CD4-positive, alpha-beta T cell treated with Interleukin-2 at 100 ng/mL for 4 hours (primary cell): ENCODE results near the gene DNHD1.

Experiments
- DNase-seq: peaks from one replicate; pipeline ENCODE4 v3.0.0-alpha.2; 2020; ENCODE audit warnings: low spot score

Gene DNHD1

DNA sequence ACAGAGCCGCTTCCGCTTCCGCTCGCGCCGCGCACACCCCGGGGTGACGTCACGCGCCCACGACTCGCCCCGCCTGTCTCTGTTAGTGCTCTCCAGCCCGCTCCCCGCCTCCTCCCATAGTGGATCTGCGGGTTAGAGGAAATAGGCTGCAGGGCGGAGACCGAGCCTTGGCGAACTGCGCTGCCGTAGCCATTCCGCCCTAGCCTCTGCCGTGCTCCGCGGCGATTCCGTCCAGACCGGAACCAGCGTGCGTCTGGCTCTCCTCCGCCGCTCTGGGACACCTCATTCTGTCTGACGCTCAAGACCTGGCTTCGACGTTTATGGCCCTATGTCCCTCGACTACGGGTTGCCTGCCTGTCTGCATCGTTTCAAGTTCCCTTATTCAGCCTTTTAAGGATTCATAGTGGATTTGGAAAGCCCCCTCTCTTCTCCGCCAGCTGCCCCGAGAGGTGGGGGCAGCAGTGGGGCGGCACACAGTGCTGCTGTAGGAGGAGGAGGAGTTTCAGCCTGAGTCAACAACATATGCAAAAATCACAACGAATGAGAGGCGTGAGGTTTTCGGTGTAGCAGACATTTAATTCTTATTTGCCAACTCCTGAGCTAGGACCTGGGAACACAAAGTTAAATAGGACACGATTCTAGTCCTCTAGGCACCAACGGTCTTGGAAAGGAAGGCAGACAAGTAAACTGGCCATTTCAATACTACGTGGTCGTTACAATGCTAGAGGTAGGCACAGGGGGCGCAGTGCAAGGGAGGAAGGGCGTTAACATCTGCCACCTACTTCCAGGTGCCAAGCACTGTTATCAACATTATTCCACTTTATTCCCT, 115.3 kb downstream of the DNHD1 start, which contains the start of gene TAF10:
Gene TAF10, minus strand, starts transcription at position 4 of the 829 bp plus-strand sequence. CDS start 27 bp downstream, outside the sequence.
- DNase-seq: peak; percentile 95

GRCh38 chr11:6613496-6613895, 116.4 kb downstream of the DNHD1 start:
- no peak for DNase-seq

- DNase-seq: no peak
Observed at GRCh38 chr11:6614446-6614845, 117.4 kb downstream of the DNHD1 start.

GRCh38 chr11:6615046-6615445, 118.0 kb downstream of the DNHD1 start:
- no peak for DNase-seq

- DNase-seq: no peak
Observed at GRCh38 chr11:6615882-6616585, 119.0 kb downstream of the DNHD1 start.

- no peak for DNase-seq
Observed at GRCh38 chr11:6616596-6617250, 119.6 kb downstream of the DNHD1 start.

- DNase-seq: no peak
Observed at GRCh38 chr11:6617315-6617781, 120.3 kb downstream of the DNHD1 start.

GRCh38 chr11:6618117-6619003, 121.3 kb downstream of the DNHD1 start:
- DNase-seq: peak; percentile 84

- DNase-seq: peak; percentile 93
Observed at GRCh38 chr11:6619004-6619745, 122.1 kb downstream of the DNHD1 start, which contains the start of gene TPP1. Gene TPP1, minus strand, starts transcription at chr11:6619422. Its CDS starts 22 bp downstream, at chr11:6619400.

DNA sequence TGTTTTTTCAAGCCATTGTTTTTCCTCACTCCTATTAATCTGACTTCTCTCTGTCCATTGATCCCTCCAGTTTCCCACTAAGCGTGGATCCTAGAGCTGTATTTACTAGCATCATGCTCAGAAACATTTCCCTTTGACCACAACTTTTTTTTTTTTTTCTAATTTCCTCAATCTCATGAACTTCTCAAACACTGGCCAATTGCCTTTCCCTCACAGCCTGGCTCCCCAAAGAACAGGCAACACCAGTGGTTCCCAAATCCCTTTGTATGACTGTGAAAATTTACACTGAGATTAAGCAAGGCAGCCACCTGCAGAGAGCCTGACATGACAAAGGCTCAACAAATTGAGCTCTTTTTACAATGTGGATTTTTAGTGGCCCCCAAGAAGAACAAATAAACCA, 123.6 kb downstream of the DNHD1 start:
- DNase-seq: no peak
